HT1080 (cell line): ENCODE data around the gene SFXN5. TPM values are rescaled to one million over a fixed set of nuclear protein-coding genes. Genes with fewer than 3 reads are reported as not detected.
A peak's percentile ranks its signal among the peaks of the same experiment; 100 is the strongest.

Experiments used
- DNase-seq: peaks from one replicate; pipeline ENCODE4 v3.0.0-alpha.2; 2015; ENCODE audit warnings: low read depth
- total RNA-seq: library from RNA; depleted of rRNA; stranded (reverse); fragments of >200 nt; shearing (Covaris generic); gene quantifications from 2 replicates; pipeline ENCODE4 v1.2.3, GENCODE V29; 2014

The SFXN5 gene
- total RNA-seq, 1 experiment from 2014 or later, result 13.8 TPM

DNA sequence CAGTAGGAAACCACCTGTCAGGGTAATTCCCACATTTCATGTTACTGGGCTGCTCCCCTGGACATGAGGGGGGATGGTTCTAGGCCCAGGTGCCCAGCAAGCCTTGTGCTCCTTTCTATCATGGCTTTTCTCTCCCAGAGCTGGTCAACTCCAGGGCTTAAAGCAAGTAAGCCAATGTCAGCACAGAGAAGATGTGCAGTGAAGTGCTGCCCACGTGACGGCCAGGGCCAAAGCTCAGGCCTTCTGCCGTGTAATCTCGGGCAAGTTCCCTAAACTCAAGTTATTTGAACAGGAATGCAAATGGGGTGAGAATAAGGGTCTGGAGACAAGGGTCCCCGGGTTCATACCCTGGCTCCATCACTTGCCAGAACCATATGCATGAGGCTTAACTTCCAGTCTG is 16.5 kb downstream of the SFXN5 start:
- no peak for DNase-seq

DNA sequence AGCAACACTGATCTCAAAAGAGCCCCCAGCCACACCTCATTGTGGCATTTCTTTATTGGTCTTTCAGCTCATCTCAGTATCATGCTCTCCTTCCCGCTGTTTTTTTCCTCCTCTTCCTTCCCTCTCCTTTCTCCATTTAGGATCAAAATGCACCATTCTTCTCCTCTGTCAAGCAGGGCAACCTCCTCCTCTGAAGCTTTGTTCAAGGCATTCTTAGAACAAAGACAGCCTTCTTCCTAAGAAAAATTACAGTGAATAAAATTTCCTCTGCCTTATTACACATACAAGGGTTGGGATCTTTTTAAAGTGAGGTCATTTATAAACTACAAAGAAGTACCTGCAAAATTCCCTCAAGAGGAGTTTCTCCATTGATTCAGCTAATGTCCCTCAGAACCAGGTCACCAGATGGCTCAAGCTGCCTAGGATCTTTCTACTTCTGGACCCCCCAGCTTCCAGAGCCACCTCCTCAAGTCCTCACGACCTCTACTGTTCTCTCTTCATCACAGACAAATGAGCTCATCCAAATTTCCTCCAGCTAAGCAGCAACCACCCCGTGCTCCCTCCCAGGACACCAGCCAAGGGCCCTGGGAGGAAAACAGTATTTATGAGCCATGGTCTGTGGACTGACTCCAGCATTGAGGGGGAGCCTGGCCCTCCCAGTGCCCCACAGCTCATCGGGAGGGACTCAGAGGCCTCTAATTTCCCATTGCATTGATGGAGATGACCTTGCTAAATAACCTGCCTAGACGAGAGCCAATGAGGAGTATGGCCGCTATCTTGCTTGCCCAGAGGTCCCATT is 18.0 kb downstream of the SFXN5 start:
- DNase-seq, result no peak

DNA sequence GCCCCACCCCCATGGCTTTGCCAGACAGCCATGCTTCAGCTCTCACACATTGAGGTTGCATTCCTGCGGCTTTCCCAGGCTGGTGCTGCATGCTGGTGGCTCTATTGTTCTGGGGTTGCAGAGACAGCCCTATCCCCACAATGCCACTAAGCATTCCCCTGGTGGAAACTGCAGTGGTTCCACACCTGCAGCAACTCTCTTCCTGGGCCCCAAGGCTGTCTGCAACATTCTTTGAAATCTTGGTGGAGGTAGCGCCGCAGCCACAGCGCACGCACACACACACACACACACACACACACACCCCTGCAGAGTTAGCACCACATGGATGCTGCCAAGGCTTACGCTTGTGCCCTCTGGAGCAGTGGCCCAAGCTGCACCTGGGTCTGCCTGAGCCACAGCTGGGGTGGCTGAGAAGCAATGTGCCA is 21.4 kb downstream of the SFXN5 start:
- DNase-seq, result no peak

DNA sequence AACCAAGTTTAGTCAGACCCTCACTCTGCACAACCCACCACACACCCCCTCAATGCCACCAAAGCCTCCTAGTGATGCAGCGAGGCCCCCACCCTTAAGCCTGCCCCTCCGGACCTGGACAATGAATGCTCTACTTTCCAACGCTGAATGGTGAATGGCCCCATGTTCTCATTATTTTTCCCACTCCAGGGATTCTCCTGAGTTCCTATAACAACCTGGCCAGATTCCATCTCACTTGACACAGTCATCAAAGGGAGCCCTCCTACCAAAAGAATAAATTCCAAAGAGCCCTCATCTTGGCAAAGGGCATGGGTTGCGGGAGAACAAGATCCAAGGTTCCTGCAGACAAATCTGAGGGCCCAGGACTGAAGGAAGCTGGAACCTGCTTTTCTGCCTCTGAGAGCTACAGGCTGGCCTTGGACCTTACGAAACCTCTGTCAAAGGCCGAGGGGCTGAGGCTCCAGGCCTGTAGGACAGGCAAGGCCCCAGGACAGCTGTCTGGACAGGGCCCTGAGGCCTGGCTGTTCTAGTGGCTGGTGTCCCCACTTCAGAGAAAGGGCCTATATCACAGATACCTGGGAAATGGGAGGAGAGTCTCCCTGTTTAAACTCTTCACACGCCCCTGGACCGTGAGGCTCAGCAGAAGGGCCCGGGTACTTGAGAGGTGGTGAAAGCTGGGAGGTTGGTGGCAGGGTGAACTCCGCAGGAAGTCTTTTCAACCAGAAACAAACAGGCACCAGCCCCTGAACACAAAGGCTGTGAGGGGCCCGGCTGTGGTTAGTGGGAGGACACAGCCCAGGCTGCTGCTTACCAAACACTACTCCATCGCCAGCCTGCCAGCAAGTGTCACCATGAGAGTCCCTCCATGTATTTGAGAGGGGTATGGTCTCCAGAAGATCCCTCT is 27.3 kb downstream of the SFXN5 start:
- no peak for DNase-seq

DNA sequence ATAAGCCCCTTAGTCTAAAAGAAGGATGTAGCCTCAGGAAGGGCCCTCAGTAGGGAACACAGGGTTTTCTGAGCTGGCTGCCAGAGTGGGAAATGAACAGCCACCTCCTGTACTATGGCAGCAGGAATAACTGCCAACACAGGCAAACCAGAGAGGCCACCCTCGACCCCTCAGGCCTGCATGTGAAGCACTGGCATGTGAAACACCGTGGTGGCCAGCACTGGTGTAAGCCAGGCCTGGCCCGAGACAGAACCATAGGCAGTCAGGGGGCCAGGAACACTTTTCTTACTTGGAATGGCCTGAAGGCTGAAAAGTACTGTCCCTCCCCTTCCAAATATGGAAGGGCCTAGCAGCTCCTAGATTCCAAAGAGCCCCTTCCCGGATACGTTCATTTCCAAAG is 28.2 kb downstream of the SFXN5 start:
- no peak for DNase-seq

DNA sequence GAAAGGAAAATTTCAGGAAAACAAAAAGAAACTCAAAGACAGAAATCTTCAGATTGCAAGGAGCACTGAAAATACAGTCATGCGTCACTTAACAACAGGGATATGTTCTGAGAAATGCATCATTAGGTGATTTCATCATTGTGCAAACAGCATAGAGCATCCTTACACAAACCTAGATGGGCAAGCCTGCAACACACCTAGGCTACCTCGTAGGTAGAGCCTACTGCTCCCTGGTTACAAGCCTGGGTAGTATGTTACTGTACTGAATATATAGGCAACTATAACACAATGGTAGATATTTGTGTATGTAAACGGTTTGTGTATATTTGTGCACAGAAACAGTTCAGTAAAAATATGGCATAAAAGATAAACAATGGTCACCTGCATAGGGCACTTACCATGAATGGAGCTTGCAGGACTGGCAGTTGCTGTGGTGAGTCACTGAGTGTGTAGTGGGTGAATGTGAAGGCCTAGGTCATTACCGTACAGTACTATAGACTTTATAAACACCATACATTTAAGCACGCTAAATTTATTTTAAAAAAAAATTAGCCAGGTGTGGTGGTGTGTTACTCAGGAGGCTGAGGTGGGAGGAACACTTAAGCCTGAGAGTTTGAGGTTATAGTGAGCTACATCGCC is 33.4 kb downstream of the SFXN5 start:
- DNase-seq, result no peak

DNA sequence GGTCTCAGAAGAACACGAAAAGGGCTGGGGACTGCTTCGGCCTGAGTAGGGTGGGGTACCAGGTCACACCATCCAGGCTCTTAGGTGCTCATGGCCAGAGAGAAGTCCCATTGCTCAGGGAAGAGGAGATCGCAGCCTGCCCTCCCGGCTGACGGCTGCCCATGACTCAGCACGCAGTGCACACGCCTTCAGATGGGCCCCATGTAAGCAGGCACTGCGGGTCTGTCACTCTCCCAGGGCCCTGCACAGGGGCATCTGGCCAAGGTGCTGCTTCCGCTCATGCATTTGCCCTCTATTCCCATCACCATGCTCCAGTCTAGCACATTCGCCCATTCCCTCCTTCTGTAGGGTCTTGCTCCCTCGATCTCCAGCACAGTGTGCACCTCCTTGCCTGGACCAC is 34.7 kb downstream of the SFXN5 start:
- DNase-seq, result no peak

DNA sequence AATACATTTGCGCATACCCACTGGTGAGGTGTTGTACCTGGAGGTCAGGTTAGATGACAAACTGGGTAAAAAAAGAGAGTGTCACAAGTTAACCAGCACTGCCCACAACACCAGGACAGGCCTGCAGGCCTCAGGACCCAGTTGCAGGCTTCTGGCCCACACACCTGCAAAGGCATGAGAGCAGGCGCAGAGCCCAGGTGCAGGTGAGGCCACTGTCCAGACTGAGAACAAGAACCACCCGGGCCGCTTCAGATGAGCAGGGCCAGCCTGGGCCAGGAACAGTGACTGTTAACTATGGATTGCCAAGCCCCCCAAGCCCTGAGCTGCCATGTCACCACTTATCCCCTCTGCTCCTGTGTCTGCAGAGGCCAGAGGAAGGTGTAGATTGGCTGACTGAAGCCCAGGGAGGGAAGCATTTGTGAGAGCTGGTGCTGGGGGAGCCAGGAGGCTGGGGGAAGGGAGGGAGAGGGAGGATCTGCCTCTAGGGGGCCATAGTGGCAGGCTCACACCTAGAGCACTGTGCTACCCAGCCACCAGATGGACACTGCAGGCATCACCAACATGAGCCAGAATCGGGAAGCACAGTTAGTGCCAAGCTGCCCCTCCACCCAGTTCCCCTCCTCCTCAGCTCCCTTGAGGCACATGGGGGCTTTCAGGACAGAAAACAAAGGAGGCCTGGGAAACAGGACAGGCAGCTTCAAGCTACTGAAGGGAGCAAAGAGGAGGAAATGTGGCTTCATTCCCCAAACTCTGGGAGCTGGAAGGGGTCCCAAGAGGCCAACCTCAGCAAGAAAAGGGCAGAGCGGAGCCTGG is 35.4 kb downstream of the SFXN5 start:
- DNase-seq, result peak; percentile 7

DNA sequence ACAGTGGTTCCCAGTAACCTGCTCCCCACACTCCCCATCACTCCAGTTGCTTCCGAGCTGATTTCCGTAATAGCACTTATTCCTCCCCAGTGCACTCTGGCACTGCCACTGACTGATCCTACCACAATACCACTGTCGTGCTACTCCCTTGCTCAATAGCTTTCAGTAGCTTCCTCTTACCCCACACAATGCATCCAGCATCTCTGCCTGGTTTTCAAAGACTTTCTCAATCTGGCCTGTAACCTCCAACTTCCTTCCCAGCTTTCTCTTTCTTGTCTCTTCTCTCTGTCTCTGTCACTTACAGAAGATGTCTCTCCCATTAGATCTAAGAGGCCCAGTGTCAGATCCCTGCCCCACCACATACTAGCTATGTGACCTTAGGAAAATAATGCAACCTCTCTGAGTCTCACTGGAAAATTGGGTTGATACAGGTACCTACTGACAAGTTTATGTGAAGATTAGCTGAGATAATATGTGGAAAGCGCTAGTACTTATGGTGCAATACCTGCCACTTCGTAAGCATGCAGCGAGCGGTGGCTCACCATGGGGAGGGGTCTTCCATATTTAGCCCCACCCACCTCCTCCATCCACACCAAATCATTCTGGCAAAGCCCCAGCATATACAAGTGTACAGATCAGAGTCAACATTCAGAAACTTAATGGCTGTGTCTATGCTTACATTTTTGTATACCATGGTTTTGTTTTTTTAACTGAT is 36.7 kb downstream of the SFXN5 start:
- no peak for DNase-seq

DNA sequence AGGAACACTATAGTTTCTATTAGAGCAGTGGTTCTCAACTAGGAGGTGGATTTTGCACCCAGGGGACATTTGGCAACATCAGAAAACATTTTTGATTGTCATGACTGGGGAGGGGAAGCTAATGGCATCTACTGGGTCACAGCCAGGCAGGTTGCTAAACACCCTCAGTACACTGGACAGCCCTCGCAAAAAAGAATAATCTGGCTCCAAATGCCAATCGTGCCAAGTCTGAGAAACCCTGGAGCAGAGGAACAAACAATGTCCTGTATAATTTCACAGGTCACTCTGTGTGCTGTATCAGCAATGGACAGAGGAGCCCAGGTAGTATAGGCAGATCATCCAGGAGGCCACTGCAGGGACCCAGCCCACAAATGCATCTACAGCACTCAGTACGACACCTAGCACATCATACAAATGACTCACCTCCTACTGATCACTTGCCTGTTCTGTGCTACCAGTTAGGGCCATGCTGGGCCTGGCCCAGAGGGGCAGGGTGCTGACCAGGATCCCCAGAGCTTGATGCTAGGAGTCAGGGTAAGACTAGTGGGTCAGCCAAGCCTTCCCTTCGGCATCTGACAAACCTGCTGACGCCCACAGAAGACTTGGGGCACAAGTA is 37.6 kb downstream of the SFXN5 start:
- no peak for DNase-seq

DNA sequence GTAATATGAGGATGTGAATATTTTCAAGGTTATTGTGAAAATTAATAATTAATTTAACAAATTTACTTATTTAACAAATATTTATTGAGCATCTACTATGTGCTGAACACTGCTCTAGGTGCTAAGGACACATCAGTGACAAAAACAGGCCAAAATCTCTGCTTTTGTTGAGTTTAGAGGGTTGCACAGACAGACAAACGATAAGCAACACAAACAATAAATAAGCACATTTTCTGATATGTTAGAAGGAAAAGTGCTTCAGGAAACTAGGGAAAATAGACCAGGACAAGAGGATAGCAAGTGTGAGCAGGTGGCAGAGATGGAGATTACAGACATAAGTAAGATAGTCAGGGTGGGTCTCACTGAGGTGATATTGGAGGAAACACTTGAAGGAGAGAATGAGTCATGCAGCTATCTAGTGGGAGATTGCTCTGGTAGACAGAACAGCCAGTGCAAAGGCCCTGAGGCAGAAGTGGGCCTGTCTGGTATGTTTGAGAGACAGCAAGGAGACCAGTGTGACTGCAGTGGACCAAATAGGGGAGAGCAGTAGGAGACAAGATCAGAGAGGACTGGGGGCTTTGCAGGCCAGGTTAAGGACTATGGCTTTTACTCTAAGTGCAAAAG is 38.3 kb downstream of the SFXN5 start:
- no peak for DNase-seq

DNA sequence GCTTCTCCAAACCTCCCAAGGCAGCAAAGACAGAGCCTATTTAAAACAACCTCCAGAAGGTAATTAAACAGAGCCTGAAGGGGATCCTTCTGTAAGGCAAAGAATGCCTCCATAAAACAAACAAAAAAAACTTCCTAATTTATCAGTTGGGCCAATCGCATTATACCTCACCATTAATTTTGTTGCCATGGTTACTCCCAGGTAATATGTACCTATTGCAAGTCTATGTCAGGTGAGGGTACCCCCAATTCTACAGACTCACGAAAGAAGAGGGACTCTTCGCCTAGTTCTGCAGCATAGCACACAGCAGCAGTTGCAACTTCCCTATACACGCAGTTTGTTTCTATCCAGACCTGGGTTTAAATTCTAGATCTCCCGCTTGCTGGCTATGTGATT is 38.8 kb downstream of the SFXN5 start:
- DNase-seq, result no peak

DNA sequence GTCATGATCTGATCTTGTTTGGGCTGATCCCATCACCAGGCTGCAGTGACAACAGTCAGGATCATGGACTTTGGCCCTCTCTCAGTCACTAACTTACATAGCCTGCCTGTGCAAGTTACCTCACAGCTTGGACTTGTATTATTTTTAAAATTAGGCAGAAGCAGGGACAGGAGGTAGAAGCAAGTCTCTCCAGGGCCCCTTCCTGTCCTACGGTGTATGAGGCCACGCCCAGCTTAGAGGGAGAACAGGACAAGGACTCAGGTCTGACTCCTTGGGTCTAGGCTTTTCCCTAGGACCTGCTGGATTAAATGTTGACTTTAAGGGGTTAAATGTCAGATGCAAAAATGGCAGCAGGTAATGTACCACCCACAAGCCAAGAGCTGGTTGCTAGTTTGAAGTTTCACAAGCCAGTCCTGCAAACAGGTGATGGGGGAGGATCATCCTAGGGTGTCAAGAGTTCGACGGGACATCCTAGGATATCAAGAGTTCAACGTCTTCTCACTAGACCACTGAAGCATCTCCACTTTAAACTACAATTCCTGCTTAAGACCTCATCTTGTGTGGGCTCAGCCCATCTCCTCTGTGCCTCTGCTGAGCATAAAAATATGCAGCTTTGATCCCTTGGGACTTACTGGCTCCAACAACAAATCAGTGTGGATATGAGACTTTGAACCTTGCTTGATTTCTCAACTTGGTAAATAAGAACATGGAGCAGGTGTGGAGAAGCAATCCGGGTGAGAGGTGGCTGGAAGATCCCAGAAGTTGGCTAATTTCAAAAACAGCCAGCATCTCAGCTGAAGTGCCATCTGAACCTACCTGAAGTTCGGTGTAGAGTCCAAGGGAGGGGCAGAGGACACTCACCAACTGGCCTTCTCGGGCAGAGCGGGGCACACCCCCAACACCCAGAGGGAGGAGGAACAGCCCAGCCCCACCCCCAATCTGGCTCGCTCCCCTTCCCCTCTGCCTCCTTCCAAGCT is 39.5 kb downstream of the SFXN5 start:
- no peak for DNase-seq

DNA sequence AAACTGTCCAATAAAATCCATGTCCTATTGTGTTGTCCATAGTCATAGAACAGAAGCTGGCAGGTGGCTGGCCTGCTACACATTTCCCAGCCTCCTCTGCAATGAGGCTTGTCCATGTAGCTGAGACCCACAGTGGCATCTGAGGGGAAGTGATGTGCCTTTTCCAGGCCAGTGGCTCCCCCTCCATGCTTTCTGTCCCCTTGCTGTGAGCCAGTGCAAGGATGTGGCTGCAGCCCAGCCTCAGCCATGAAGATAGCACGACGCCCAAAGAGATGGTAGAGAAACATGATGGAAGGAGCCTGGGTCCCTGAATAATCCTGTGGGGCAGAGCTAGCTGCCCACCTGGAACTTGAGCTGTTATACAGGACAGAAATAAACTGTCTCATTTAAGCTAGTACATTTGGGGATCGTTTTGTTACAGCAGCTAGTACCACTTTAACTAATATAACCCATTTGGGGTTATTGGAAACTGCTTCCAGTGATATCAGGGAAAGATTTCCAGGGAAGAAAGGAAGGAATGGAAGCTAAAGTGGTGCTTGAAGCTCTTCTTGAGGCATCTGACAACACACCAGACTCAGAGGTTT is 40.3 kb downstream of the SFXN5 start:
- DNase-seq, result no peak

DNA sequence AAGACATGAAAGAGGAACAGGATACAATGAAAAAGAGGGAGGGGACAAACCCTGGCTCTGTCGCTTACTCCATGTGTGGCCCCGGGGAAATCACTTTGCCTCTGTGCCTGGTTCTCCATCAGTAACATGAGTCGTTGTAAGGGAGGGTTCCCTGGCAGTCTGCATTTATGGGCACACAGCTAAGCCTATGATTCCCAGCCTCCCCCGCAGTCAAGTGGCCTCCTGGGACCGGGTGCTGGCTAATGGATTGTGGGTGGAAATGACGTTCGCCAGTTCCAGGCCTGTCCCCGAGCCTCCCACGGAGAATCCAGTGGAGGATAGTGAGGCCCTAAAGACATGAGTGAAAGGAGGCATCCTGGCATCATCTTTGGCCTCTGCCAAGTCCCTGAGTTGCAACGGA is 42.7 kb downstream of the SFXN5 start:
- DNase-seq, result no peak

DNA sequence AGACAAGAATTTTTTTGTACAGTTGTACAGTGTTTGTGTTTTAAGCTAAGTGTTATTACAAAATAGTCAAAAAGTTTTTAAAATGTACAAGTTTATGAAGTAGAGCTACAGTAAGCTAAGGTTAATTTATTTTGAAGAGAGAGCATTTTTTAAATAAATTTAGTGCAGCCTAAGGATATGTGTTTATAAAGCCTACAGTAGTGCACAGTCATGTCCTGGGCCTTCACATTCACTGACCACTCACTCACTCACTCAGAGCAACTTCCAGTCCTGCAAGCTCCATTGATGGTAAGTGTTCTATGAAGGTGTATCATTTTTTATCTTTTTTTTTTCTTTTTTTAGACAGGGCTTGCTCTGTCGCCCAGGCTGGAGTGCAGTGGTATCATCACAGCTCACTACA is 44.2 kb downstream of the SFXN5 start:
- no peak for DNase-seq

DNA sequence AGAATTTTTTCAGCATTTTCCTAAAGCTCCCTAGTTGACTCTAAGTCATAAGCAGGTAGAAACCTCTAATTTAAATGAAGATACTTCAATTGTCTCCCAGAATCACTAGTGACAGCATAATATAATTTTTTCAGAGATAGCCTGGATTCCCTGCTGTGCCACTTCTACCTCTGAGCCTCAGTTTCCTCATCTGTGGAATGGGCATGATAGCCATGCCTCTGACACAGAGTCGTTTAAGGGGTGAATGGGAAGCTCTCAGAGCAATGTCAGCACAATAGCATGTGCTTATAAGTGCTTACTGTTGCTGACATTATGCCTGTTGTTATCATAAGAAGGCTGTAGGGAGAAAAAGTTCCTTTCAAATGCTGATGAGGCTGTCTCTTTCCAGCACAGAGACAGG is 48.0 kb downstream of the SFXN5 start:
- DNase-seq, result no peak

DNA sequence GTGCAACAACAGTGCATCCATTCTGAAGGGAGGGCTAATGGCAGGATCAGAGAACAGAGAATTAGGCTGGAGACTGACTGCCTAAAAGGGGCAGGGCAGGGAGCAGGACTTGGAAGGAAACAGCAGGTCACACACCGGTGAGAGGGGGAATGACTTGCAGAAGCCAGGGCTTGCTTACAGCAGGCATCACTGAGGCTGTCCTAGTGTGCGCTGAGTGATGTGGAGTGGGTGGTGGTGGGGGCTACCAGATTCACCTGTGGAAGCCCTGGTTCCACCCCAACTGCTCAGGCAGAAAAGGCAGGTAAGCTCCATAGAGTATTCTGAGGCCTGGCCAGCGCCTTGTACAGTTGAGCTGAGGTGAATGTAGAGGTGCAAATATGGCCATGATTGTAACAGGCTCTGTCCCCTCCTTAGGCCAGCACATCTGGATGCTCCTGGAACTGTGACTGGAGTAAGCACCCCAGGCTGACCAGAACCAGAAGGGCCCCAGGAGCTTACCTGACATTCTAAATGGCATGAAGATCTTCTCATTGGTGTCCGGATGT is 49.4 kb downstream of the SFXN5 start:
- DNase-seq, result no peak
